CD4-positive, alpha-beta T cell (primary cell): Measurements from ENCODE around the gene ESR1. TPM values are rescaled to one million over a fixed set of nuclear protein-coding genes. Genes with fewer than 3 reads are reported as not detected.
"Not testable (repeated sequence)": the region's sequence is repeated elsewhere in the genome, so short reads cannot be mapped to it uniquely, and the experiment has no call there.

Source experiments
- ATAC-seq: fragments of 200-7000 bp; cut with Tn5 transposase; one replicate; pipeline ENCODE4 v1.10.0; 2022; ENCODE audit warnings: mild to moderate bottlenecking; ENCODE audit not compliant: poor library complexity
- CTCF ChIA-PET: fragments of 350-600 bp; sonication (Branson Sonifier 250); formaldehyde crosslinking; loops from one replicate; lab custom pipeline; 2021; ENCODE audit warnings: antibody characterized with exemption, inconsistent platforms; lab: Charles Lee
- POLR2A ChIA-PET: fragments of 350-600 bp; sonication (Branson Sonifier 250); formaldehyde crosslinking; loops from one replicate; lab custom pipeline; 2021; ENCODE audit warnings: antibody characterized with exemption, inconsistent platforms; lab: Charles Lee
- DNase-seq, 14 experiments: peaks; one replicate each; pipeline ENCODE4 v3.0.0-alpha.2; 2013 to 2020; ENCODE audit warnings: mixed read lengths in 2 of 14
- H3K27ac ChIP-seq, 2 donors: one replicate each; pipeline versions ENCODE4 v1.5.1 to v1.7.0; 2013; ENCODE audit warnings: low read length in 2 of 2, low read depth in 1 of 2, mild to moderate bottlenecking in 1 of 2
- H3K27me3 ChIP-seq, 2 experiments: 1 replicate in 1 of 2; 2 replicates in 1 of 2; pipeline versions ENCODE4 v1.6.1 to v1.7.0; 2013; ENCODE audit warnings: low read length in 2 of 2, control low read depth in 1 of 2, mild to moderate bottlenecking in 1 of 2, moderate library complexity in 1 of 2; ENCODE audit not compliant: insufficient read depth in 2 of 2, control insufficient read depth in 1 of 2
- H3K36me3 ChIP-seq: one replicate; pipeline ENCODE4 v1.6.1; 2013; ENCODE audit warnings: low read length, control low read depth; ENCODE audit not compliant: insufficient read depth
- H3K4me1 ChIP-seq: one replicate; pipeline ENCODE4 v1.6.1; 2013; ENCODE audit warnings: low read length, control low read depth; ENCODE audit not compliant: insufficient read depth
- H3K4me3 ChIP-seq: one replicate; pipeline ENCODE4 v1.5.1; 2013; ENCODE audit warnings: mild to moderate bottlenecking, low read length, moderate library complexity
- H3K9me3 ChIP-seq, 2 experiments: 1 replicate in 1 of 2; 2 replicates in 1 of 2; pipeline versions ENCODE4 v1.6.1 to v1.7.0; 2013; ENCODE audit warnings: low read length in 2 of 2, mild to moderate bottlenecking in 2 of 2, control low read depth in 1 of 2, moderate library complexity in 1 of 2; ENCODE audit not compliant: control insufficient read depth in 1 of 2, insufficient read depth in 1 of 2
- H3K27ac Mint-ChIP-seq: one replicate; pipeline ENCODE4 v1.8.0; 2020; ENCODE audit warnings: mixed read lengths
- H3K27me3 Mint-ChIP-seq: one replicate; pipeline ENCODE4 v1.8.0; 2021; ENCODE audit warnings: mixed read lengths
- H3K36me3 Mint-ChIP-seq: one replicate; pipeline ENCODE4 v1.8.0; 2021; ENCODE audit warnings: low read depth, mixed read lengths
- H3K4me1 Mint-ChIP-seq: one replicate; pipeline ENCODE4 v1.8.0; 2021; ENCODE audit warnings: low read depth, mixed read lengths
- H3K4me3 Mint-ChIP-seq: one replicate; pipeline ENCODE4 v1.8.0; 2020; ENCODE audit warnings: mild to moderate bottlenecking, mixed read lengths
- H3K9me3 Mint-ChIP-seq: one replicate; pipeline ENCODE4 v1.8.0; 2020; ENCODE audit warnings: mixed read lengths
- intact Hi-C, 2 experiments: fragments of 100-400 bp; cut with DNase I in 1 of 2; cut with micrococcal nuclease in 1 of 2; formaldehyde crosslinking; loops; one replicate each; pipeline versions ENCODE4 v1.15.1 to v1.9.0; 2023 to 2025; cut with DNase I, micrococcal nuclease
- total RNA-seq, 174 experiments: library from RNA in 2 of 174; stranded (reverse) in 2 of 174; gene quantifications; one replicate each; pipeline ENCODE4 v1.2.3 and lab custom pipeline; 2021 to 2026
- TF ChIP-seq, protein P1 (sequence below): fragments of 200-600 bp; IDR thresholded peaks from one replicate; pipeline ENCODE4 v1.8.0; 2022; ENCODE audit warnings: antibody characterized with exemption, mild to moderate bottlenecking

ESR1 gene
- total RNA-seq, 2 experiments from 2014 or later = 2.6 to 2.8 TPM

DNA sequence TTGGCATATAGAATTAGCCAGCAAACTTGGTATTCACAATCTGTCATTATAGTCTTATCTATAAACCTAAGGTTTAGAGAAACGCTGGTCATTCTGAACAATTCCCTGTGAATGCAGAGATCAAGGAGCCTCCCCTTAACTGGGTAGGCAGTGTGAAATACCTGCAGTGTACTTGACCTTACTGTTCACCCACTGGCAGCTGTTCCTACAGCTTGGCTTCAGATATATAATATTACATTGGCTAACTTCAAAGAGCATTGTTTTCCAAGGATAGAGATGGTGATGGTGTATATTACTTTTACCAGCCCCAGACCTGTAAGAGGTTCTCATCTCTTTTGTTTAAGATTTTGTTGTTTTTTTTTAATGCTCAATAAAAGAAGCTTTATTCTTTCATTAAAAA lies 168.3 kb downstream of the ESR1 start:
- no peak overlapping the region for H3K4me3 ChIP-seq
- intact Hi-C loops = no loop called here
- H3K36me3 ChIP-seq = no peaks in the 10 kb centered on the region
- no peaks in the 10 kb centered on the region for H3K4me1 Mint-ChIP-seq
- H3K36me3 Mint-ChIP-seq = no peaks in the 10 kb centered on the region
- ChIA-PET POLR2A (no interaction called here), CTCF (no interaction called here)
- no peaks in the 10 kb centered on the region for H3K9me3 ChIP-seq
- TF ChIP-seq, protein P1, sequence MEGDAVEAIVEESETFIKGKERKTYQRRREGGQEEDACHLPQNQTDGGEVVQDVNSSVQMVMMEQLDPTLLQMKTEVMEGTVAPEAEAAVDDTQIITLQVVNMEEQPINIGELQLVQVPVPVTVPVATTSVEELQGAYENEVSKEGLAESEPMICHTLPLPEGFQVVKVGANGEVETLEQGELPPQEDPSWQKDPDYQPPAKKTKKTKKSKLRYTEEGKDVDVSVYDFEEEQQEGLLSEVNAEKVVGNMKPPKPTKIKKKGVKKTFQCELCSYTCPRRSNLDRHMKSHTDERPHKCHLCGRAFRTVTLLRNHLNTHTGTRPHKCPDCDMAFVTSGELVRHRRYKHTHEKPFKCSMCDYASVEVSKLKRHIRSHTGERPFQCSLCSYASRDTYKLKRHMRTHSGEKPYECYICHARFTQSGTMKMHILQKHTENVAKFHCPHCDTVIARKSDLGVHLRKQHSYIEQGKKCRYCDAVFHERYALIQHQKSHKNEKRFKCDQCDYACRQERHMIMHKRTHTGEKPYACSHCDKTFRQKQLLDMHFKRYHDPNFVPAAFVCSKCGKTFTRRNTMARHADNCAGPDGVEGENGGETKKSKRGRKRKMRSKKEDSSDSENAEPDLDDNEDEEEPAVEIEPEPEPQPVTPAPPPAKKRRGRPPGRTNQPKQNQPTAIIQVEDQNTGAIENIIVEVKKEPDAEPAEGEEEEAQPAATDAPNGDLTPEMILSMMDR = no peak
- no peaks in the 10 kb centered on the region for H3K4me1 ChIP-seq
- H3K27me3 Mint-ChIP-seq = peaks cover 6% of the 10 kb centered on the region
- H3K4me3 Mint-ChIP-seq = no peak overlapping the region
- no peak overlapping the region for H3K27ac Mint-ChIP-seq
- H3K27me3 ChIP-seq = no peaks in the 10 kb centered on the region
- DNase-seq (no peak), ATAC-seq (no peak)
- no peaks in the 10 kb centered on the region for H3K9me3 Mint-ChIP-seq
- no peak overlapping the region for H3K27ac ChIP-seq

DNA sequence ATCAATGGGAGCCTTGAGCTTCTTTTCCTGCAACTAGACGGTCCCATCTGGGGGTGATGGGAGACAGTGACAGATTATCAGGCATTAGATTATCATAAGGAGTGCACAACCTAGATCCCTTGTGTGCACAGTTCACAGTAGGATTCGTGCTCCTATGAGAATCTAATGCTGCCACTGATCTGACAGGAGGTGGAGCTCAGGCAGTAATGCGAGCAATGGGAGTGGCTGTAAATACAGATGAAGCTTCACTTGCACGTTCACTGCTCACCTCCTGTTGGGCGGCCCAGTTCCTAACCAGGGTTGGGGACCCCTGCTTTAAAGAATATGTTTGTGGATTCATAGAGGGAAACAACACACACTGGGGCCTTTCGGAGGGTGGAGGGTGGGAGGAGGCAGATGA lies 180.7 kb downstream of the ESR1 start:
- H3K4me1 ChIP-seq, H3K4me3 Mint-ChIP-seq, H3K4me1 Mint-ChIP-seq, POLR2A ChIA-PET, ATAC-seq, H3K9me3 Mint-ChIP-seq, DNase-seq, H3K27me3 Mint-ChIP-seq, H3K36me3 ChIP-seq, intact Hi-C loops, H3K27ac ChIP-seq, CTCF ChIA-PET, H3K27me3 ChIP-seq, H3K36me3 Mint-ChIP-seq, H3K9me3 ChIP-seq, H3K4me3 ChIP-seq, H3K27ac Mint-ChIP-seq: not testable (repeated sequence)

GRCh38 chr6:151992091-151992490 lies 184.6 kb downstream of the ESR1 start:
- ATAC-seq (no peak), DNase-seq (no peak)
- no peaks in the 10 kb centered on the region for H3K36me3 Mint-ChIP-seq
- ChIA-PET POLR2A (no interaction called here), CTCF (no interaction called here)
- H3K4me1 Mint-ChIP-seq = no peaks in the 10 kb centered on the region
- H3K27me3 Mint-ChIP-seq = no peaks in the 10 kb centered on the region
- intact Hi-C loops = loop anchor here in 1 of 2 experiments (2.0 kb wide), 1 partner anchor 17 kb away; no protein-coding TSS in a partner anchor
- Histone ChIP-seq H3K27me3 (no peaks in the 10 kb centered on the region), H3K4me3 (no peak overlapping the region), H3K27ac (no peak overlapping the region), H3K9me3 (peaks cover 0 to 5% of the 10 kb centered on the region in 2 experiments), H3K36me3 (no peaks in the 10 kb centered on the region), H3K4me1 (no peaks in the 10 kb centered on the region)
- H3K4me3 Mint-ChIP-seq = no peak overlapping the region
- TF ChIP-seq, protein P1 = no peak
- H3K9me3 Mint-ChIP-seq = no peaks in the 10 kb centered on the region
- H3K27ac Mint-ChIP-seq = no peak overlapping the region

DNA sequence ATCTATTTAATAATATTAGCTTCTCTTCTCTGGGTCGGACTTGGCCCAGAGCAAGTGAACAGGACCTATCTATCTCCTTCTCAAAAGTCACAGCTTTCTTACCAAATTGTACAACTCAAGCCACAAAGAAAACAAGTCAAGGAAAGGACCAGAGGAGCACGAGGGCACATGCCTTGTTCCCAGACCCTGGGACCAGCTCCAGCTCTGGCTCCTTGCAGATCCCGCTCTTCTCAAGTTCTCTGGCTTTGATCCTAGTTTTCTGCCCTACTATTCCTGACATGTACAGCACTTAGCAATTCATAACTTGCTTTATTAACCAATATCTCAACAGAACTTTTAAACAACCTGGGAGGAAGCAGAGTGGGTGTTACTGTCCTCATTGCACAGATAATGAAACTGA lies 185.9 kb downstream of the ESR1 start:
- intact Hi-C loops = loop anchor here in 1 of 2 experiments (2.0 kb wide), 1 partner anchor 15 kb away; no protein-coding TSS in a partner anchor
- H3K4me3 ChIP-seq = no peak overlapping the region
- ChIA-PET CTCF (no interaction called here), POLR2A (interaction anchor here (0.6 kb wide), 1 partner anchor 66 kb away, joined by 3 read pairs; no protein-coding TSS in a partner anchor)
- no peak overlapping the region for H3K27ac ChIP-seq
- Mint-ChIP-seq H3K36me3 (no peaks in the 10 kb centered on the region), H3K4me1 (no peaks in the 10 kb centered on the region), H3K27me3 (no peaks in the 10 kb centered on the region), H3K27ac (no peak overlapping the region), H3K4me3 (no peak overlapping the region), H3K9me3 (no peaks in the 10 kb centered on the region)
- no peaks in the 10 kb centered on the region for H3K36me3 ChIP-seq
- ATAC-seq (no peak), DNase-seq (no peak)
- peaks cover 0 to 5% of the 10 kb centered on the region in 2 experiments for H3K9me3 ChIP-seq
- H3K27me3 ChIP-seq = no peaks in the 10 kb centered on the region
- H3K4me1 ChIP-seq = no peaks in the 10 kb centered on the region
- TF ChIP-seq, protein P1 = no peak
